Measurements from ENCODE around the gene SEC61B.

Gene SEC61B

GRCh38 chr9:99222416-99223270 lies 561 bp downstream of the SEC61B start:
- no peak for TF ChIP-seq CTCF (IDR thresholded peaks at IDR 0.05; ENCODE audit: low read length, missing control alignments)
- no peak for DNase-seq (ENCODE audit: low read depth)
- H3K4me3 ChIP-seq (replicated peaks; ENCODE audit: low read depth, low read length) = peak overlapping the region; percentile 99

- no peak for DNase-seq (ENCODE audit: low read depth)
- H3K4me3 ChIP-seq (replicated peaks; ENCODE audit: low read depth, low read length) = no peak overlapping the region
- no peak for TF ChIP-seq CTCF (IDR thresholded peaks at IDR 0.05; ENCODE audit: low read length, missing control alignments)
Observed at GRCh38 chr9:99224445-99224844, 2.4 kb downstream of the SEC61B start.

GRCh38 chr9:99226054-99226453 lies 4.0 kb downstream of the SEC61B start:
- H3K4me3 ChIP-seq (replicated peaks; ENCODE audit: low read depth, low read length) = no peak overlapping the region
- DNase-seq (ENCODE audit: low read depth) = no peak
- TF ChIP-seq CTCF (IDR thresholded peaks at IDR 0.05; ENCODE audit: low read length, missing control alignments) = no peak

GRCh38 chr9:99230206-99230605 lies 8.1 kb downstream of the SEC61B start:
- DNase-seq (ENCODE audit: low read depth) = no peak
- no peak for TF ChIP-seq CTCF (IDR thresholded peaks at IDR 0.05; ENCODE audit: low read length, missing control alignments)
- no peak overlapping the region for H3K4me3 ChIP-seq (replicated peaks; ENCODE audit: low read depth, low read length)

GRCh38 chr9:99231711-99232110 lies 9.6 kb downstream of the SEC61B start:
- DNase-seq (ENCODE audit: low read depth) = peak; percentile 29
- peak; percentile 61 for TF ChIP-seq CTCF (IDR thresholded peaks at IDR 0.05; ENCODE audit: low read length, missing control alignments)

GRCh38 chr9:99234618-99235017 lies 12.5 kb downstream of the SEC61B start:
- no peak overlapping the region for H3K4me3 ChIP-seq (replicated peaks; ENCODE audit: low read depth, low read length)
- TF ChIP-seq CTCF (IDR thresholded peaks at IDR 0.05; ENCODE audit: low read length, missing control alignments) = no peak
- DNase-seq (ENCODE audit: low read depth) = no peak

More at GRCh38 chr9:99231711-99232110, 9.6 kb downstream of the SEC61B start:
- no peak overlapping the region for H3K4me3 ChIP-seq (replicated peaks; ENCODE audit: low read depth, low read length)

GRCh38 chr9:99235069-99235468 lies 13.0 kb downstream of the SEC61B start:
- no peak overlapping the region for H3K4me3 ChIP-seq (replicated peaks; ENCODE audit: low read depth, low read length)
- DNase-seq (ENCODE audit: low read depth) = no peak
- TF ChIP-seq CTCF (IDR thresholded peaks at IDR 0.05; ENCODE audit: low read length, missing control alignments) = no peak

All from fibroblast of pulmonary artery (primary cell).